ENCODE results near the gene GABRB1.

The GABRB1 gene

DNA sequence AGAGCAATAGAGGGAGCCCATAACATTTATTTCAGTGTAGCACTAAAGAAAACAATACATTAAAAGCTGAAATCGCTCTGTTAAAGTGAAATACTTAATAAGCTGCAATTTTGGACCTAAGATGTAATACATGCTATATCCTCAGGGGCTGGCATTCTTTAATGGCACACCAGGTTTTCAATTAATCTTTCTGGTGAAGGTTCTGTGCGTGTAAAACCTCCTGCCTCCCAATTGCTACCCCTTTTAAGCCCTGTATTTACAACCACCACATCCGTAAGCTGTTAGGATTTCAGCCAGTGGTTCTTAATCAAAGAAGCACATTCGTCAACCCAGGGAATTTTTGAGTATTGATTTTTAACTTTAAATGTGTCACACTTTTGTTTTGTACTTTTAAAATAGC, 439.7 kb downstream of the GABRB1 start:
- no peak for DNase-seq

DNA sequence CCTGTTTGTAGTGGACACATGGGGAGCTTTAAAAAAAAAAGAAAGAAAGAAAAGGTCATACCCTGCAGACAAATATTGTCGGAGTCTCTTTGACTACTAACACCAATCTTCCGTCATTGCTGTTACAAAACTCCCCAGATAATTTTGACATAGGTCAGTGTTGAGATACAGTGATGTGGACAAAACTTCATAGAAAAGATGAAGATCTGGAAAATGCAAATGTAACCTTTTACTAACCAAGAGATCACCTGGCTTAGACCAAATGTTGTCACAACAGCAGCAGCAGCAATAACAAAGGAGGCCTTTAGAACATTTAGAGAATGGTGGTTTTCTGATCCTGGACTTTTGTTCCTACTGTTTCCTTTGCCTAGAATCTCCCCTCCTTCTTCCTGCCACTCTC, 440.2 kb downstream of the GABRB1 start:
- DNase-seq = no peak

DNA sequence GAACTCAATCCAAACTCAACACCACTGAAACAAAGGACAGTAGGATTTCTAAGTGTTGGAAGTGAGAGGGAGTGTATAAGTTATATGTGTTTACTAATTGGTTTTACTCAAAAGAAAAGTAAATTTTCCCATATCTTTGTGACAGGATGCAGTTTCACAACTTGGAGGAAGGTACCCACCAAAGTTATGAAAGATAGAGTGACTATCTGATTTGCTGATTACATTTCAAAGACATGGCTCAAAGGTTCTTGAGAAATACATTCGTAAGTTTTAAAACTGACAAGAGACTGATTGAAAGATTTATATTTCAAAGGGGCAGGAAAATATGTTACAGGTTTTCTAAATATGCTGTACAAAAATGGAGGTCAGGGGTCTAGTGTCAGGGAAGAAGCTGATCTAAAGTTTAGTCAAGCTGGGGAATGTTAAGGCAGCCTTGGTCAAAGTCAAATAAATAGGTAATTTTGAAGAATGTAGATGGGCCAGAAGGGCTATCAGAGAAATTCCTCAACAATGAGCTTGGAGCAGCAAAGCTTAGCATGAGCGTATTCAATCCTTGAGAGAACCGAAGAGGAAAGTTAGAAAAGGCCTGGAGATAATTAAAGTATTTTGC, 441.9 kb downstream of the GABRB1 start:
- DNase-seq = no peak

DNA sequence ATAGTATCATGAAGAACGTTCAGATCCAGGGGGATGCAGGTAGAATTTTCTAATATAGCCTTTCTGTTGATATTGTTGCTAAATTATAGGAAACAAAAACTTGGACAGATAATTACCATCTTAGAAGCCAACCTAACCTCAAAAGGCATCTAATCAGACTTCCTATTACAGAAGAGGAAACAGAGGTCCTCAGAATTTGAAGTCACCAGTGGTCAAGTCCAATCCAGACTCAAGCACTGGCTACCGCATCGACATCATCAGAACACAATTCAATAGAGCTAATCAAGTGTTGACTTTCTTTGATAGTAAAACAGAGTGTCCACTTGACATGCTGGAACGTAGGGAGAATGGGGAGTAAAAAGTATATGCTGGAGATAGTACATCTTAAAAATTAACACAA, 443.4 kb downstream of the GABRB1 start:
- DNase-seq = no peak

DNA sequence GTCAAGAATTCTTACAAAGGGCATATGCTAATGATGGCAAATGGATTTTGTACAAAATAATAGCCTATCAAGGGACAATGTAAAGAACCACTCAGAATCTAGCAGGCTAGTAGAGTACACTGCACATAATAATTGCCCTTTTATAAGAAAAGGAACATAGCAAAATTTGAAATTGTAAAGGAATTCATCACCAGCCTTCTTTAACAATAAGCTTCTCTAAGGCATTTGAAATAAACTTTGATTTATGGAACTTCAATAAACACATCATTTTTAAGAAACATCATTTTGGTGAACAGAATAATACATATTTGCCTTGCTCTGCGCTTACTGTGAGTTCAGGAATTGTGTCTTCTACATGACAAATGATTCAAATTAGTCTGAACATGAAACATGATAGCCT, 444.0 kb downstream of the GABRB1 start:
- DNase-seq = no peak
